Esophagus muscularis mucosa (tissue), 4 donors: ENCODE data around the gene UGT3A2.

ENCODE experiments used
- CTCF ChIP-seq, 3 experiments: fragments of 200-600 bp in 2 of 3; fragments of 450-650 bp in 1 of 3; sonication (generic) in 2 of 3; IDR thresholded peaks; one replicate each; pipeline ENCODE4 v1.5.1; 2017 to 2019; ENCODE audit warnings: antibody characterized with exemption in 3 of 3, mild to moderate bottlenecking in 2 of 3, moderate library complexity in 1 of 3
- EP300 ChIP-seq: sonication (generic); formaldehyde crosslinking; IDR thresholded peaks from one replicate; pipeline ENCODE4 v1.6.1; 2017; ENCODE audit warnings: antibody characterized with exemption
- POLR2AphosphoS5 ChIP-seq, 2 donors: sonication (generic); formaldehyde crosslinking; IDR thresholded peaks; one replicate each; pipeline ENCODE4 v1.6.1; 2017; ENCODE audit warnings: antibody characterized with exemption in 2 of 2

DNA sequence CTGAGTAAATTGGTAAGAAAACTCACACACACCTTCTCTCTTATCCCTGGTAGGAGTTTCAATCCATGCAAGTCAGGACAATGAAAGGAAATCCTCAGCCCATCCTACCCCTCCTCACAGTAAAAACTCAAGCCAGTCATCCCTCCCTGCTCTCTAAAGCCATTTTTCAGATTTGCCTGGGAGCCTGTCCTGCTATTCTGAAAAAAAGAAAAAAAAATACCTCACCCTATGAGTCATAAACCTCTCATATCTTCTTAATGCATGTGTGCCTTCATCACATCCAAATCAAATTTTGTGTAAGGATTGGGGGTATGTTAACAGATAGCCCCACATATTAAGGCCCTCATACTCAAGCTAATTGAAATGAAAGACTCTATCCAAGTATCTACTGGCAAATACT lies 14.1 kb downstream of the UGT3A2 start:
- TF ChIP-seq CTCF (IDR thresholded peaks at IDR 0.05) (no peak), POLR2AphosphoS5 (IDR thresholded peaks at IDR 0.05) (no peak), EP300 (no peak)
